HG03097 (cell line): ENCODE measurements around the gene SND1.

Experiments used
- ATAC-seq: cut with Tn5 transposase; IDR thresholded peaks from one replicate; pipeline ENCODE4 v1.9.1; 2021; ENCODE audit not compliant: unreplicated experiment, low FRiP score

Gene SND1

DNA sequence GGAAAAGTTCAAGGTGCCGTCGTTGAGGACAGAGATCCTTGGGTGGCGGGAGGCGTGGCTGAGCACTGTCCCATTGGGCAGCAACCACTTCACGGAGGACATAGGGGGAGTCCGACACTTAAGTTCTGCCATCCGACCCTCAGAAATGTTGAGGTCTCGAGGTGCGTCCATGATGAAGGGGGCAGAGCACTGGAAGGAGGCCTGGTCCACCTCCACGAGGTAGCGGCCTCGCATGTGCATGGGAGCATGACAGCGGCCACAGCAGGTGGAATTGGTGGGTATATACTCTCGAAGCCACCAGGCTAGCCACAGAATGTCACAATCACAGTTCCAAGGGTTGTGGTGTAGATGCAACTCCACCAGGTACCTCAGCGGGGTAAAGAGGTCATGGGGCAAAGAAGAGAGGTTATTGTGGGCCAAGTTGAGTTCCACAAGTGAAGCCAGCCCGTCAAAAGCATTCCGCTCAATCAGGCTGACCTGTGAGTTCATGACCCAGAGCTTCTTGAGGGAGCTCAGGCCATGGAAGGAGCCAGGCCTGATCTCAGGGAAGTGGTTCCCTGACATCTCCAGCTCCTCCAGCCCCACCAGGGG, 377.5 kb downstream of the SND1 start:
- ATAC-seq: no peak

DNA sequence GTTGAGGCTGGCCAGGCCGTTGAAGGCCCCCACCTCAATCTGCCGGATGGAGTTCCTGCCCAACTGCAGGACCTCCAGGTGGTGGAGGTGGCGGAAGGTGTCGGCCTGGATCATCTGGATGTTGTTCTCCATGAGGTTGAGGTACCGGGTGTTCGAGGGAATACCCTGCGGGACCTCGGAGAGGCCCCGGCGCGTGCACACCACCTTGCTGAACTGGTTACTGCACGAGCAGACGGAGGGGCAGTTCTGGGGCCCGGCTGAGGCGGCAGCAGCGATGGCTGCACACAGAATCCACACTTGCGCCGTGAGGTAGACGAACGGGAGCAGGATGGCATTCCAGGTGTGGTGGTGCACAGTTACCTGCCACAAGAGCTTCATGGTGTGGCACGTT, 378.3 kb downstream of the SND1 start:
- no peak for ATAC-seq

DNA sequence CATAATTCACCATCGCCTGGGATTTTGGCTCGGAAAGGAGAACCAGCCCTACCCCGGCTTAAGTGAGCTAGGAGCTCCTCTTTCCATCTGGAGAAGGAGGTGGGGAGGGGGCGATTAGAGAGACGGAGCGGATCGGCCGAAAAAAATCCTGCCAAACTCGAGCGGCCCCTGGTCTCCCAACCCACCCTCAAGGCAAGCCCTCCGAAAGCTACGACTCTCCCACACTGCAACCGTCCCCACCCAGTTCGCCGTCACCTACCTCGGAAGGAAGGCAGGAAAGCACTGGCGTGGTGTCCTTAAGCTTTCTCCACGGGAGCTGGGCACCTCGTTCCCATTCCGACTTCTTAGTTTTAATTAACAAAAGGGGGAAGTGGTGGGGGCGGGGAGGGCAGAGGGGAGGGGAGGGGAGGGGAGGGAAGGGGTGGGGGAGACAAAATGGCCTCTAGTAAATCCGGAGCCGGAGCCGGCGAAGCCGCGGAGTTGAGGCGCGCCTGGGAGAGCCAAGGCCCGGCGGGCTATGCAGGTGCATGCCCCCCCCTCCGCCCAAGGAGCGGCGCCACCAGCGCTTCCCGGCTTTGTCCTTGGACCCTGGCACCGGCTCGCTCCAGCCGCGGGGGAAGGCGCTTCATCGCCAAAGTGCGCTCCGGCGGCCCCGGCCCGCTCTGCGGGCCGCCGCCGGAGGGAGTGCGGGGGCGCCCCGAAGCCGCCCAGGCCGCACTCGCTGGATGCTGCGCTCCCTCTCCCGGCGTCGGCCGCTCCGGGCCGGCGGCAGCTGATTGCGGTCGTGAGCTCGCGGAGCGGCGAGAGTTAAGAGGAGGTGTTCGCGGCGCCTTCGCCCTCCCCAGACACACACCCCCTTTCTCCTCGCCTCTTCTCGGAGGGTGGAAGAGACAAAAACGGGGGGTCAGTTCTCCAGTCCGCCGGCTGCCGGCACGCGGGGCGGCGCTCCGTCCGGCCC, 378.9 kb downstream of the SND1 start, which contains the start of gene LRRC4:
Gene LRRC4 (minus strand): TSS at position 784 of the 958 bp plus-strand sequence. CDS start 797 bp downstream, outside the sequence.
- ATAC-seq: peak; percentile 38

GRCh38 chr7:128031901-128032604, 380.1 kb downstream of the SND1 start:
- ATAC-seq: peak; percentile 43

DNA sequence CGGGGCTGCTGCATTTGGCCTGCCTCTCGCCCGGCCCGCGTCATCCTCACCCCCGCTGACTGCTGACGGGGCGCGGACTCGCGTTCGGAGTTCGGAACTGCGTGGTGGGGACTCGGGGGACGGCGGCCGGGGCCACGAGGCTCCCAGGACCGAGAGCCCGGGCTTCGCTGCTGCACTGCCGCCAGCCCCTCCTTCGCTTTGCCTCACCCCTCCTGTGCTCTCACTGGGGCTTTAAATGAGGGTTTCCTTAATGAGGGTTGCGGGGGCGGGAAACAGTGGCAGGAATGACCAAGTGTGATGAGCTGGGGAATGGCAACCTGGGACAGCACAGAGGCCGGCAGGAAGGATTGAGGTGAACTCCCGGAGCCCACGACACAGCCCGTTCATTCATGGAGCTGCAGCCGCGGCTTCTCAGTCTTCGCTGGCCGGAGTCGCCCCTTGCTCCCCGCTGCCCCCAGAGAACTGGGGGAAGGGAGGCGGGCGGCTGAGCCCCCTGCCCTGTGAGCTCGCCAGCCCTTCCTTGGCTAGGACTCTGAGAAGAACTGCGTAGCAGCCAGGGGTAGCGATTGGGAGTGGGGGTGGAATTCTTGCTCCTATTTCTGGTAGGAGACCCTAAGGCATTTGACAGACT, 380.7 kb downstream of the SND1 start:
- ATAC-seq: no peak

DNA sequence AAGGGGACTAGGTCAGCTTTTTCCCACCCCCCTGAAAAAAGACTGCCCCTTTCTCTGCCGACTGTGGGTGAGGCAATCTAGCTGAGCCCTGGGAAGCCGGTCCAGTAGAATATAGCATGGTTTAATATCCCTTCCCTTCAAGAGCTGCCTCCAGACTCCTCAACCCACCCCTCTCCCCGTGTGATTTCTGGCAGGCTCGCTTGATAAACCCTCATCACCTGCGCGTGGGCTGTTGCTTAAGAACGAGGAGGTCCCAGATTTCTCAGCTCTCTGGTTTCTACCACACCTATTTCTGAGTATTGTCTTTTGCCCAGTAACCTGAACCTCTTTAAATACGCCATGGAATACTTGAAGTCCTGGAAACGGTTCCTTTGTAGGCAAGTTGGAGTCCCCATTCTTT, 381.3 kb downstream of the SND1 start:
- ATAC-seq: no peak

DNA sequence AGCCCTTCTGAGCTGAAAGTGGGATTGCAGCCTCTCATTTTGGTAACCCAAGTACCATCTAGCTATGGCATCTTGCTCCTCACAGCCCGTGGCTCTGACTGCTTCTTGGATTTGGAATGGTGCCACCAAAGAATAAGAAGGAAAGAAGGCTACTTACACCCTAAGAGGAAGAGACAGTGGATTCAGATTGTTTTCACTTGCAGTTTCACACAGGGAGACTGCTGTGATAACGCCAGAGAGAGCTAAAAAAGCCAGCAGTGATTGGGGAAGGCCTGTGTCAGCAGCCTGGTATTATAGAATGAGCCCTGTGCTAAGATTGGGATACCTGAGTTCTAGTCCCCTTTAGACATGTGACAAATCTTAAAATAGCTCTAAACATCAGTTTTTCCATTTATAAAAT, 382.8 kb downstream of the SND1 start:
- no peak for ATAC-seq

DNA sequence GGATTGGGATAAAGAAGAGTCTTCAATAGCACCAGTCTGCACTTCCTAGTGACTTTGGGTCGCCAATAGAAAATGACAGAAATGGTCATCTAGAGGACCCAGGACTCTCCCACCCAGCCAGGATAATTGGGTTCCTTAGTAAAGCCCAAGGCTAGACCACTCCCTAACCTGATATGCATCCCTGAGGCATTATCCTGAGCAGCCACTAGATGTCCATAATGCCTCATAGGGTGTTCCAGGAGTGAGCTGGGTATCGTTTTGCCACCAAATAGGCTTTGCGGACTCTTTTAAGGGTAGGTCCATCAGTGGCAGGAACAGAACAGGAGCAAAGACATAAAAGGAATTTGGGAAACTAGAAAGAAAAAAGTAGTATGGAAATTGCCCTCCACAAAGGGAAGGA, 383.7 kb downstream of the SND1 start:
- ATAC-seq: no peak

DNA sequence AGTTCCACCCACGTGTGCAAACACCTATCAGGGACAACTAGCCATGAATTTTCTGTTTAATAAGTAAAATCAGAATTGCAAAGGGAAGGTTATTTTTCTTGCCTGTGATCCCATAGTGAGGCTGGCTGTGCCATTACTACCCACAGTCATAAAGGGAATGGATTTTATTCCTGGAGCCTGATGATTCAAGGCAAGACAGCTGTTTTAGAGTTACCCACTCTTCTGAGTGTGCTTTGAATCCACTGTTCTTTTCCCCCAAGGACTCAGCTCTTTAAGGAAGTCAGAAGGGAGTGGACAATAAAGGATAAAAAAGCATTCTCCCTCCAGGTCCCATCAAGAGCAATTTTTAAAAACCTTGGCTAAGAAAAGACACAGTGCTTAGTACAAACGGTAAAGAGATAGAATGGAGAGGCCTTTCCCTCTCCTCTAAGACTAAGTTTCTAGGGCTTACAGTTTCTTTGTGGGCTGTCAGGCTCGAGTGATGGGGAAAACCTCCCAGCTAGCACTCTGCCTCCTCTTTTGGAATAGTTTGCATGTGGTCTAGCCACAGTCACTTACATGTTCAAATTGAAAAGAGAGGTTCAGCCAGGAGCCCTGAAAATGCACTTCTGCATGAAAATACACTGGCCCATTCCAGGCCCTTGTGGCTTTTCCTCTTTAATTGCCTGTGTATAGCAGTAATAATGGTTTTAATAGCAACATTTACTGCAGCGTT, 384.4 kb downstream of the SND1 start:
- ATAC-seq: peak; percentile 36

GRCh38 chr7:128037081-128037480, 385.1 kb downstream of the SND1 start:
- ATAC-seq: no peak

GRCh38 chr7:128037880-128038619, 386.1 kb downstream of the SND1 start:
- ATAC-seq: no peak

DNA sequence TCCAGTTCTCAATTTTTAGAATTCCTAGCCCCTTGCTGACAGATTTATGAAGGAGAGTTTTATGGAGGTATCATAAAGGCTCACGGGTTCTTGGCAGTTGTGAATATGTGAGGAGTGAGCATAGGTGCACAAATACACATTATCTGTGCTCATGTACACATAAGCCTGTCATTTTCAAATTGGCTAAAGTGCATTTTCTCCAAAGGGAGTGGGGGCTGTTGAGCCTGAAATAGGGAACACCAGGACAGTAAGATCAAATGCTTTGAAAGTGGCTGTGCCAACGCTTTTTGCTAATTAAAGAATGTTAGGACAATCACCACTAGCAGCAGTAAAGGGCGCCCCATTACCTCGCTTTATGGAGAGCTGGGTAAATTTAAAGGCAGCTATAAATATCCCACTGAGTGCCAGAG, 387.6 kb downstream of the SND1 start:
- ATAC-seq: no peak

DNA sequence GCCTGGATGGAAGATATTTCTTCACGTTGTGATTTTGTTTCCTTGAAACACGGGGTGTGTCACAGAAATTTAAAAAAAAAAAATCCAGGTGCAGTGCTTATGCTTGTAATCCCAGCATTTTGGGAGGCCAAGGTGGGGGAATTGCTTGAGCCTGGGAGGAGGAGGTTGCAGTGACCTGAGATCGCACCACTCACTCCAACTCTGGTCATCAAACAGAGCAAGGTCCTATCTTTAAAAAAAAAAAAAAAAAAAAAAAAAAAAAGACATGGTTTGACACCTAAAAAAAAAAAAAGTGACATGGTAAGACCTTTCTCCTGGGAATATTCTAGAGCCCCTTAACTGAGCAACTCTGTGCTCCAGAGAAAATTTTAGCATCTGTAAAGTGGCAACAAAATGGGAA, 388.2 kb downstream of the SND1 start:
- no peak for ATAC-seq

- ATAC-seq: no peak
Observed at GRCh38 chr7:128041203-128041602, 389.2 kb downstream of the SND1 start.

- ATAC-seq: no peak
Observed at GRCh38 chr7:128042012-128042411, 390.0 kb downstream of the SND1 start.

- no peak for ATAC-seq
Observed at GRCh38 chr7:128044064-128044463, 392.1 kb downstream of the SND1 start.

DNA sequence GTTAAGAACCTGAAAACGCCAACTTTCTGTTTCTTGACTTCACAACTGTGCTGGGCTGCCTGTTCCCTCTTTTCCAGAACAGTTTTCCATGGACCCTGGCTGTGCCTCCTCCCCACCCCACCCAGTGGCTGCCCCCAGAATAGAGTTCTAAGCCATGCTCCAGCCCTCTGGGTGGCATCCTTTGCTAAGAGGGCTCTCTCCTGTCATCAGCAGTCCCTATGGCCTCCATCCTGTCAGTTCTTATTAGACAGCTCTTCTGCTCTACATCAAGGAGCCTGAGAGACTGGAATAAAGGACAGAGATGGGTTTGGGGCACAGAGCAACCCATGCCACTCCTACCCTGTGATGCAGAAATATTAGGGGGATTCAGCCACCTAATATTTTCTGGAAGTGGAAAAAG, 393.2 kb downstream of the SND1 start:
- no peak for ATAC-seq

GRCh38 chr7:128045766-128046165, 393.8 kb downstream of the SND1 start:
- no peak for ATAC-seq

DNA sequence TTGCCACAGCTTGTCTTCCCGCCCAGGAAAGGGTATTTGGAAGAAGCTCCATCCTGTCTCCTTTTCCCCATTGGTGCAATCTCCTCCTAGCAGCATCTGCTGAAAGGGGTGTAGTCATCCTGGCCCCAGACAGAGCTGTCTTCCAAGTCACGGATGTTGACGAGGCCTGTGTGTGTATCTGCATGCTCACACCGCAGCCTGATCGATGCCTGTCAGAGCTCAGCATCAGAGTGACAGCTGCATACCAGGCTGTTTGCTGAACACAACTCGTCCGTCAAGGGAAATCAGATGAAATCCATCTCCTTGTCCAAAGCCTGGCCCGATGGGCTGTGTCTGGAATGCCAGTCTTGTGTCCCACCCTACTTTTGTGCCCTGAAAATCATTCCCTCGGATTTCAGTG, 400.4 kb downstream of the SND1 start:
- no peak for ATAC-seq

DNA sequence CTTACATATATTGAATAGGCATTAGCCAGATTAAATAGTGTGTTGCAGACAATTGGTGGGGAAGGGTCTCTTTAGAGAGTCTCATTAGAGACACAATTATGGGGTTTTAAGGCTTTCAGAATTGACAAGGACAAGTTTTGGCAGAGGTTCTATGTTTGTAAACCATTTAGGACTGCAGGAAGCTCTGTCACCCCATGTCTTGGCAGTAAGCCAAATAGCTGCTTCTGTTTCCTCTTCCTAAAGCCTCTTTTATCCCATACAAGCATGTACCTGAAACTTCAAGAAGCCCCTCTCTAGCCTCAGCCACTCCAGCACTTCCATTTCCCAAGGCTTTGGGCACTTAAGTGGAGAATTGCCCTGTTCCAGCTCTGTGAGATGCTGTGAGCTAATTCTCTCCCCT, 401.0 kb downstream of the SND1 start:
- ATAC-seq: no peak
